ENCODE results near the gene PRDM16.

DNA sequence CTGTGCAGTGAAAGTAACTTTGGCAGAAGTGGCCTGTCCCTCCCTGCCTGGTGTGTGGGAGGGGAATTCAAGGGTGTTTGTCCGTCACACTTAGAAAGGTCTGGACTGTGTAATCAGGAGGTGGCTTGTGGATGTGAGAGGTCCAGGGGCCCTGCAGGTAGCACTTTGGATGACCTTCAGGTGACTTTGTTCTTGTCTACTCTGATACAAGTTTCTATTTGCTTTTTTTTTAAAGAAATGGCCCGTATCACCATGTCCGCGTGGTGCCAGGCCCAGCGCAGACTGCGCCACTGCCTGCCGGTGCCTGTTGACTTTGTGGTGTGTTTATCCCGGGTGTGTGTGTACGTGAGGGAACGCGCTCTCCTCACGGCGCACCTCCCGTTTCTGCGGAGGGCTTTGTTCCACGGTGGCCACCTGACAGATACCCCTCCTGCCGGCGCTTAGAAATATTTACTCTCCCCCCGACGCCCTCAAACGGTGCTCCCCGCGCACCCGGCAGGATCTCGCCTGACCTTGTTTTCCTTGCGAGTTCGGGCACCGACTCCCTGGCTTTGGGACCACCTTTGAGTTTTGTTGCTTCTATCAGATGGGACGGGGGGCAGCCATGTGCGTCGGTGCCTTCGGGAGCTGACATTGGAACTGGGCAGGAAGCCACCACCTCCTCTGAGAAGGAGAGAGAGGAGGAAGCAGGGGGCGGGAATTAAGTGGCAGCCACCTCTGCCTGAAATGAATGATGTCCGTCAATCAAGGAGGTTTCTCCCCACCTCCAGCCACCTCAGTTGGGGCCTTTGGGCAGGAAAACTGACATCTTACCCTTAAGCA, 119.4 kb downstream of the PRDM16 start:
- TF ChIP-seq, protein P1, sequence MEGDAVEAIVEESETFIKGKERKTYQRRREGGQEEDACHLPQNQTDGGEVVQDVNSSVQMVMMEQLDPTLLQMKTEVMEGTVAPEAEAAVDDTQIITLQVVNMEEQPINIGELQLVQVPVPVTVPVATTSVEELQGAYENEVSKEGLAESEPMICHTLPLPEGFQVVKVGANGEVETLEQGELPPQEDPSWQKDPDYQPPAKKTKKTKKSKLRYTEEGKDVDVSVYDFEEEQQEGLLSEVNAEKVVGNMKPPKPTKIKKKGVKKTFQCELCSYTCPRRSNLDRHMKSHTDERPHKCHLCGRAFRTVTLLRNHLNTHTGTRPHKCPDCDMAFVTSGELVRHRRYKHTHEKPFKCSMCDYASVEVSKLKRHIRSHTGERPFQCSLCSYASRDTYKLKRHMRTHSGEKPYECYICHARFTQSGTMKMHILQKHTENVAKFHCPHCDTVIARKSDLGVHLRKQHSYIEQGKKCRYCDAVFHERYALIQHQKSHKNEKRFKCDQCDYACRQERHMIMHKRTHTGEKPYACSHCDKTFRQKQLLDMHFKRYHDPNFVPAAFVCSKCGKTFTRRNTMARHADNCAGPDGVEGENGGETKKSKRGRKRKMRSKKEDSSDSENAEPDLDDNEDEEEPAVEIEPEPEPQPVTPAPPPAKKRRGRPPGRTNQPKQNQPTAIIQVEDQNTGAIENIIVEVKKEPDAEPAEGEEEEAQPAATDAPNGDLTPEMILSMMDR (conservative IDR thresholded peaks at IDR 0.05), result no peak
- no peak for TF ChIP-seq ZFX (IDR thresholded peaks at IDR 0.05)

Measured in C4-2B (cell line).